ENCODE results near the gene KRT15. TPM values are rescaled to one million over a fixed set of nuclear protein-coding genes. Genes with fewer than 3 reads are reported as not detected.

The KRT15 gene
- not detected for total RNA-seq

- Mint-ChIP-seq H3K9me3 (no peaks in the 10 kb centered on the region), H3K27ac (no peak within 1 kb of the TSS), H3K4me3 (no peak within 1 kb of the TSS), H3K36me3 (ENCODE audit: low read depth) (no peaks in the 10 kb centered on the region), H3K4me1 (no peaks in the 10 kb centered on the region), H3K27me3 (no peaks in the 10 kb centered on the region)
- ChIA-PET POLR2A (no interaction called here), CTCF (interaction anchor here (0.6 to 2.1 kb wide), 2 partner anchors 13 to 30 kb away, joined by 4 to 6 read pairs; partner anchors contain the start of gene KRT13)
- DNase-seq, result no peak
Measured at GRCh38 chr17:41518789-41519449, at the start of gene KRT15. KRT15 (minus strand) TSS chr17:41518890; CDS start chr17:41518827, 63 bp downstream.

DNA sequence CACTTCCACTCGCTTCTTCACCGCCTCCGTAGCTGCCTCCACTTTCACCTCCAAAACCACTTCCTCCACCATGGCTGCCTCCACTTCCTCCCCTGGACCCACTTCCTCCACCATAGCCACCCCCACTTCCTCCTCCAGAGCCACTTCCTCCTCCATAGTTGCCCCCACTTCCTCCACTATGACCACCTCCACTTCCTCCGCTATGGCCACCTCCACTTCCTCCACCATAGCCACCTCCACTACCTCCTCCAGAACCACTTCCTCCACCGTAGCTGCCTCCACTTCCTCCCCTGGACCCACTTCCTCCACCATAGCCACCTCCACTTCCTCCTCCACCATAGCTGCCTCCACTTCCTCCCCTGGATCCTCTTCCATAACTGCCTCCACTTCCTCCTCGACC, 48.6 kb upstream of the KRT15 start:
- ChIA-PET CTCF (interaction anchor here (0.8 to 4.2 kb wide), 3 partner anchors 12 to 19 kb away, joined by 3 to 30 read pairs (median 3); no protein-coding TSS in a partner anchor), POLR2A (no interaction called here)
- peaks cover 6% of the 10 kb centered on the region for H3K4me1 Mint-ChIP-seq
- H3K9me3 Mint-ChIP-seq, result peaks cover 8% of the 10 kb centered on the region
- peaks cover 28% of the 10 kb centered on the region for H3K27me3 Mint-ChIP-seq
- H3K4me3 Mint-ChIP-seq, result no peak overlapping the region
- no peak for DNase-seq
- no peaks in the 10 kb centered on the region for H3K36me3 Mint-ChIP-seq (ENCODE audit: low read depth)
- H3K27ac Mint-ChIP-seq, result peak overlapping the region; percentile 86

DNA sequence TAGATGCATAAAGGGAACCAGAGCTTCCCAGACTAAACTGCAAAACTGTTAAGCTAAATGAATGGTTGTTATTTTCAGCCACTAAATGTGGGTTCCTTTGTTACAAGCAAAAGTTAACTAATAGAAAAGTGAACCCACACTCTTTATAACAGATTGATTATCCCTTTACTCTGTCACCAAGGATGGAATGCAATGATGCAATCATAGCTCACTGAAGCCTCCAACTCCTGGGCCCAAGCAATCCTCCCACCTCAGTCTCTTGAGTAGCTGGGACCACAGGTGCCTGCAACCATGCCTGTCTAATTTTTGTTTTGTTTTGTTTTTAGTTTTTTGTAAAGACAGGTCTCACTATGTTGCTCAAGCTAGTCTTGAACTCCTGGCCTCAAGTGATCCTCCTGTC, 46.6 kb upstream of the KRT15 start:
- H3K4me1 Mint-ChIP-seq, result peaks cover 6% of the 10 kb centered on the region
- peaks cover 31% of the 10 kb centered on the region for H3K27me3 Mint-ChIP-seq
- no peak for DNase-seq
- ChIA-PET POLR2A (no interaction called here), CTCF (interaction anchor here (0.6 to 4.2 kb wide), 5 partner anchors 14 to 586 kb away, joined by 3 to 30 read pairs (median 3); no protein-coding TSS in a partner anchor)
- H3K36me3 Mint-ChIP-seq (ENCODE audit: low read depth), result no peaks in the 10 kb centered on the region
- H3K9me3 Mint-ChIP-seq, result peaks cover 8% of the 10 kb centered on the region
- H3K27ac Mint-ChIP-seq, result no peak overlapping the region
- H3K4me3 Mint-ChIP-seq, result no peak overlapping the region

- Mint-ChIP-seq H3K27ac (no peak overlapping the region), H3K36me3 (ENCODE audit: low read depth) (no peaks in the 10 kb centered on the region), H3K27me3 (peaks cover 30% of the 10 kb centered on the region), H3K9me3 (peaks cover 8% of the 10 kb centered on the region), H3K4me1 (peaks cover 6% of the 10 kb centered on the region), H3K4me3 (no peak overlapping the region)
- DNase-seq, result no peak
- ChIA-PET CTCF (interaction anchor here (4.2 kb wide), 1 partner anchor 15 kb away, joined by 30 read pairs; no protein-coding TSS in a partner anchor), POLR2A (no interaction called here)
Measured at GRCh38 chr17:41563607-41564170, 45.0 kb upstream of the KRT15 start.

DNA sequence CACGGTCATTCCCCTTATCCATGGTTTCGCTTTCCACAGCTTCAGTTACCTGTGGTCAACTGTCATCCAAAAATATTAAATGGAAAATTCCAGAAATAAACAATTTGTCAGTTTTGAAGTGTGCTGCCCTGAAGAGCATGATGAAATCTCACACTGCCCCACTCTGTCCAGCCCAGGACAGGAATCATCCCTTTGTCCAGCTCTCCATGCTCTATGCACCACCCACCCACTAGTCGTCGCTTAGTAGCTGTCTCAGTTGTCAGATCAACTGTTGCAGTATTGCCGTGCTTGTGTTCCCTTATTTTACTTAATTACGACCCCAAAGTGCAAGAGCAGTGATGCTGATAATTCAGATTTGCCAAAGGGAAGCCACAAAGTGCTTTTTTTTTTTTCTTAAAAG, 42.9 kb upstream of the KRT15 start:
- ChIA-PET CTCF (interaction anchor here (0.6 kb wide), 1 partner anchor 717 kb away, joined by 4 read pairs; no protein-coding TSS in a partner anchor), POLR2A (no interaction called here)
- H3K36me3 Mint-ChIP-seq (ENCODE audit: low read depth), result no peaks in the 10 kb centered on the region
- H3K4me1 Mint-ChIP-seq, result no peaks in the 10 kb centered on the region
- no peak overlapping the region for H3K4me3 Mint-ChIP-seq
- no peak for DNase-seq
- H3K27me3 Mint-ChIP-seq, result peaks cover 39% of the 10 kb centered on the region
- H3K27ac Mint-ChIP-seq, result no peak overlapping the region
- no peaks in the 10 kb centered on the region for H3K9me3 Mint-ChIP-seq

GRCh38 chr17:41559548-41559947, 40.9 kb upstream of the KRT15 start:
- no peak overlapping the region for H3K4me3 Mint-ChIP-seq
- H3K36me3 Mint-ChIP-seq (ENCODE audit: low read depth), result no peaks in the 10 kb centered on the region
- CTCF ChIA-PET, result interaction anchor here (1.3 to 2.5 kb wide), 2 partner anchors 10 to 11 kb away, joined by 10 to 22 read pairs; no protein-coding TSS in a partner anchor
- no peaks in the 10 kb centered on the region for H3K4me1 Mint-ChIP-seq
- no peak overlapping the region for H3K27ac Mint-ChIP-seq
- no peak for DNase-seq
- POLR2A ChIA-PET, result interaction anchor here (0.6 kb wide), 1 partner anchor 103 kb away, joined by 6 read pairs; no protein-coding TSS in a partner anchor
- H3K9me3 Mint-ChIP-seq, result no peaks in the 10 kb centered on the region
- H3K27me3 Mint-ChIP-seq, result peaks cover 36% of the 10 kb centered on the region

DNA sequence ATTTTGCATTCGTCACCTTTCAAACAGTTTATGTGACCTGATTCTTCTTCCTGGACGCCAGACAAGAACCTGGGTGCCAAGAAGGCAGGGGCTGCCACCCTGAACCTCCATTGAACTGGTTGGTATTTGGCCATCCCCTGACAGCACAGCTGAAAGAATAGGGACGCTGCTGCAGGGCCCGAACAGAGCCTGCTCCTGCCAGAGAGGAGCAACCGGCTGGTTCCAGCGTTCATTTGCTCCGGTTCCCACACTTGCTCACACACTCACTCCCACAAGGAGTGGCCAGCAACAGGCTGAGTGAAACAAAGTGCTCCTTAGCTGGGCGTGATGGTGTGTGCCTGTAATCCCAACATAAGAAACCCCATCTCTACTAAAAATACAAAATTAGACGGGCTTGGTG, 38.2 kb upstream of the KRT15 start:
- peaks cover 24% of the 10 kb centered on the region for H3K27me3 Mint-ChIP-seq
- H3K4me1 Mint-ChIP-seq, result no peaks in the 10 kb centered on the region
- no peak for DNase-seq
- ChIA-PET CTCF (interaction anchor here (0.7 to 2.5 kb wide), 2 partner anchors 8 to 21 kb away, joined by 3 to 22 read pairs; no protein-coding TSS in a partner anchor), POLR2A (interaction anchor here (0.6 kb wide), 1 partner anchor 43 kb away, joined by 3 read pairs; no protein-coding TSS in a partner anchor)
- no peaks in the 10 kb centered on the region for H3K36me3 Mint-ChIP-seq (ENCODE audit: low read depth)
- H3K4me3 Mint-ChIP-seq, result no peak overlapping the region
- no peaks in the 10 kb centered on the region for H3K9me3 Mint-ChIP-seq
- H3K27ac Mint-ChIP-seq, result no peak overlapping the region

DNA sequence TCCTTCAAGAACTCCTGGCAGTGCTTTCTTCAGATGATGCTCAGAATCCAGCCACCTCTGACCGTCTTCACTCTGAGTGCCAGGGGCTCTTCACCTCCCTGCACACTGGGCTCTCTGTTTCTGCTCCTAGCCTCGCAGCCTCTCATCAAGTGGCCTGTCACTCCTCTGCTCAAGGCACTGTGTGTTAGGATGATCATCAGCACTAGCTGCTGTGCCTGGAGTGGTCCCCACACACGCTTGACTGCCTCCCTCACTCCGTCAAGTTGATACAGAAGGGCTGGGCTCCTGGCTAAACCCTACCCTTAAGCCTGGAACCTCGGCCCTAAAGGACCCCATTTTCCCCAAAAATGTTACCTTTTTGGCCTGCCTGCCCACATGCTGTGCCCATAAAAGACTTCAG, 37.6 kb upstream of the KRT15 start:
- ChIA-PET POLR2A (no interaction called here), CTCF (no interaction called here)
- H3K27me3 Mint-ChIP-seq, result peaks cover 22% of the 10 kb centered on the region
- H3K27ac Mint-ChIP-seq, result no peak overlapping the region
- no peaks in the 10 kb centered on the region for H3K4me1 Mint-ChIP-seq
- no peak for DNase-seq
- no peaks in the 10 kb centered on the region for H3K36me3 Mint-ChIP-seq (ENCODE audit: low read depth)
- H3K9me3 Mint-ChIP-seq, result no peaks in the 10 kb centered on the region
- no peak overlapping the region for H3K4me3 Mint-ChIP-seq

DNA sequence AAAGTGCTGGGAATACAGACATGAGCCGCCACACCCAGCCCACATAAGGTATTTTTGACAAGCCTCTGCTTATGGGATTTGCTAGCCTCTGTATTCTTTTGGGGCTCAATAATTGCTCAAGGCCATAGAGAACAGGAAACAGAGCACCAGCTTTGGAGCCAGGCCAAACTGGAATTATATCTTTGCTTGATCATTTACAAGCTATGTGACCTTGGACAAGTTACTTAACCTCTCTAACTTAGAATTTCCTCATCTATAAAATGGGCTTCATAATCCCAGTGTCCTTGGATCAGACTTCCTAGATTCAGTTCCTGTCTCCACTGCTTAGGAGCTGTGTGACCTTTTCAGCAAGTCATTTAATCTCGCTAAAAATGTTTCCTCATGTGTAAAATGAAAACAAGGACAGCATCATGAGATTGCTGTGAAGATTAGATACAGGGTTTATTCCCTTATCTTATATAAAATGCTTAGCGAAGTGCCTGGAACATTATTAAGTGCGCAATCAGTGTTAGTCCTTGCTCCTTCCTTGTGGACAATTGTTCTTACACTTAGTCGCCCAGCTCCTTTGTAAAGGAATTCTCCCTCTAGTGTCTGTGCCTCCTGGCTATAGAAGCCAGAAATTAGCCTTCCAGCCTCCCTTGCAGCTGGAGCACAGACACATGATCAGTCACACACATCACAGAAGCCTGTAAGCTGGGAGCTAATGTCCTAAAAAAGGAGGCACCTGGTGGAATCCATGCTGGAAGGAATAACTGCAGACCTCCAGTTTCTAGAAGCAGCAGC, 36.6 kb upstream of the KRT15 start:
- Mint-ChIP-seq H3K4me3 (no peak overlapping the region), H3K36me3 (ENCODE audit: low read depth) (no peaks in the 10 kb centered on the region), H3K27me3 (peaks cover 17% of the 10 kb centered on the region), H3K4me1 (no peaks in the 10 kb centered on the region), H3K9me3 (no peaks in the 10 kb centered on the region), H3K27ac (no peak overlapping the region)
- ChIA-PET CTCF (interaction anchor here (1.5 kb wide), 1 partner anchor 108 kb away, joined by 4 read pairs; no protein-coding TSS in a partner anchor), POLR2A (no interaction called here)
- DNase-seq, result no peak

- CTCF ChIA-PET, result interaction anchor here (1.3 to 2.5 kb wide), 3 partner anchors 108 to 112 kb away, joined by 3 to 13 read pairs (median 4); no protein-coding TSS in a partner anchor
- DNase-seq, result no peak
- H3K9me3 Mint-ChIP-seq, result no peaks in the 10 kb centered on the region
- H3K4me3 Mint-ChIP-seq, result no peak overlapping the region
- no peaks in the 10 kb centered on the region for H3K36me3 Mint-ChIP-seq (ENCODE audit: low read depth)
- H3K4me1 Mint-ChIP-seq, result peaks cover 5% of the 10 kb centered on the region
- peaks cover 12% of the 10 kb centered on the region for H3K27me3 Mint-ChIP-seq
- H3K27ac Mint-ChIP-seq, result no peak overlapping the region
- POLR2A ChIA-PET, result no interaction called here
Measured at GRCh38 chr17:41553987-41554680, 35.4 kb upstream of the KRT15 start.

DNA sequence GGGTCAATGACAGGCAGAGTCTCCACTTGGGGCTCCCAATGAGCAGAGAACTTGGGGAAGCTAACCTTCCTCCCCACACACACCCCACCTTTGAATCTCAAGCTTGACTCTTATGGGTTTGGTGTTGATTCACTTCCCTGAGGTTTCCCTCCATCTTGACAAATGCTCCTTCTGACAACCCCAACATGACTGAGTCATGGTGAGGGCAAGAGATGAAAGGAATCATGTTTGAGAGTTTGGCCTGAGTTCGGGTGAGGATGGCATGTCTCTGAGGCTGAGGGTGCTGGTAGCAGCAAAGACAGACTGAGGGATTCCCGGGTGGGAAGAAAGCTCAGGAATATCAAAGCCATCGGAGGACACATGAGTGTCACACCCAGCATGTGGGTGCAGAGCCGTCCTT, 34.5 kb upstream of the KRT15 start:
- POLR2A ChIA-PET, result no interaction called here
- CTCF ChIA-PET, result interaction anchor here (1.3 to 2.5 kb wide), 3 partner anchors 109 to 115 kb away, joined by 3 to 13 read pairs (median 3); no protein-coding TSS in a partner anchor
- peaks cover 13% of the 10 kb centered on the region for H3K4me1 Mint-ChIP-seq

DNA sequence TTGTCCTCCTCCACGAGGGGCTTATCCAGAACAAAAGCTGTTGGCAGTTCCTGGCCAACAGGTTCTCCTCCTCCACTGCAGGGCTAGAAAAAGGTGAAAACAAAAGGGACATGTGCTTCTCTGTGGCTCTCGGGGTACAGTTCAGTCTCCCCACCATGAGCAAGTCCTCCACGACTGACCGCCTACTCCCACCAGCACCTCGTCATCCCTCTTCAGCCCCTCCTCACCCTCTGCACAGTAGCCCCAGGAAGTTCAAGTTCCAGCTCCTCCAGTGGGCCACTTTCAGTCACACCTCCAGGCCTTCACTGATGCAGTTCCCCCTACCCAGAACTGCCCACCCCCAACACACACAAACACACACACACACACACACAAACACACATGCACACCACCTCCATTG, 33.8 kb upstream of the KRT15 start:
- no peak overlapping the region for H3K27ac Mint-ChIP-seq
- peaks cover 2% of the 10 kb centered on the region for H3K27me3 Mint-ChIP-seq
- no peak for DNase-seq
- H3K9me3 Mint-ChIP-seq, result peaks cover 1% of the 10 kb centered on the region
- H3K4me3 Mint-ChIP-seq, result no peak overlapping the region
- peaks cover 19% of the 10 kb centered on the region for H3K4me1 Mint-ChIP-seq
- CTCF ChIA-PET, result interaction anchor here (1.1 to 2.5 kb wide), 4 partner anchors 10 to 115 kb away, joined by 3 to 13 read pairs (median 4); no protein-coding TSS in a partner anchor
- H3K36me3 Mint-ChIP-seq (ENCODE audit: low read depth), result no peaks in the 10 kb centered on the region
- POLR2A ChIA-PET, result no interaction called here

More for the DNA sequence above, 34.5 kb upstream of the KRT15 start:
- Mint-ChIP-seq H3K9me3 (no peaks in the 10 kb centered on the region), H3K36me3 (ENCODE audit: low read depth) (no peaks in the 10 kb centered on the region), H3K27ac (no peak overlapping the region), H3K4me3 (no peak overlapping the region), H3K27me3 (peaks cover 8% of the 10 kb centered on the region)
- no peak for DNase-seq

All from activated CD4-positive, alpha-beta T cell treated with anti-CD3 and anti-CD28 coated beads, Interleukin-2, amount 10 ng/mL, durations not matched to agents 7 days and 5 days (primary cell).